ENCODE data around the gene MRPL49.

- TF ChIP-seq SNAPC5 (CRISPR knock-in tag; IDR thresholded peaks at IDR 0.05) (no peak), LCOR (CRISPR knock-in tag; IDR thresholded peaks at IDR 0.05) (peak; percentile 86), CTCF (IDR thresholded peaks at IDR 0.05 in 2 of 3, conservative IDR thresholded peaks at IDR 0.05 in 1 of 3; ENCODE audit: insufficient read depth in 2 of 3, low read depth in 1 of 3, low read length in 3 of 3) (no peak), RERE (CRISPR knock-in tag; IDR thresholded peaks at IDR 0.05; ENCODE audit: borderline replicate concordance) (no peak)
Observed at GRCh38 chr11:65169164-65169641, 47.1 kb downstream of the MRPL49 start.
